SIG-M5 treated with dmso at 0.1 percent for 504 hours (cell line): ENCODE data around the gene FN3K.

Experiments used
- DNase-seq: peaks from one replicate; lab custom pipeline; 2025; ENCODE audit not compliant: unreplicated experiment; lab: John Stamatoyannopoulos, UW

The FN3K gene

GRCh38 chr17:82793974-82794630 lies 58.7 kb downstream of the FN3K start:
- DNase-seq, result no peak

GRCh38 chr17:82794781-82795482 lies 59.5 kb downstream of the FN3K start:
- DNase-seq, result no peak

- DNase-seq, result no peak
Observed at GRCh38 chr17:82795615-82796014, 60.2 kb downstream of the FN3K start.

GRCh38 chr17:82797061-82797460 lies 61.6 kb downstream of the FN3K start:
- DNase-seq, result no peak

DNA sequence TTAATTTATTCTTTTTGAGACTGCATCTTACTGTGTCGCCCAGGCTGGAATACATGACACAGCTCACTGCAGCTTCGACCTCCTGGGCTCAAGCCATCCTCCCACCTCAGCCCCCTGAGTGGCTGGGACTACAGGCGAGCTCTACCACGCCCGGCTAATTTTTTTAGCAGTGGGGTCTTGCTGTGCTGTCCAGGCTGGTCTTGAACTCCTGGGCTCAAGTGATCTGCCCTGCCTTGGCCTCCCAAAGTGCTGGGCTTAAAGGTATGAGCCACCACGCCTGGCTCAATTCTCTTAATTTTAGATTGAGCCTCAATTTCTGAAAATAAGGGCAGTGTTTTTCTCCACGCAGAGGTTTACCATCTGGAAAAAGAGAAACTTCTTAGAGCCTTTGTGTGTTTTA lies 63.3 kb downstream of the FN3K start:
- DNase-seq, result no peak

DNA sequence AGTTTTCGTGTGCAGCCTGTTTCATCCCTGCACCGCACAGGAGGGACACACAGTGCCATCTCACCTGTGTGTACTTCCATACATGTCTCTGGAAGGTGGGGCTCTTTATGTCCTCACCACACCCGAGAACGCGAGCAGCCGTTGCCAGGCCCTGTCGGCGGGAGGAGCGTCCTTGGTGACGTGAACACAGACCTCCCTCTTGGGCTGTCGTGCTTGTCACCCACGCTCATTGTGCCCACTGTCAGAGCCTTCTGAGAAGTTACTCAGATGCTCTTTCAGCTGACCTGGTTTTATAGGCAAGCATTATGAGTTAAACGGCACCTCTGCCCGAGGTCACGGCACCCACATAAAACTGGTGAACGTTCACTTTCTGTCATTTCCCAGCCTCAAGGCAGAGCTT lies 64.2 kb downstream of the FN3K start:
- DNase-seq, result no peak
